HL-60/S4 (cell line): ENCODE data around the gene AP2A2.
"Not testable (repeated sequence)": the region's sequence is repeated elsewhere in the genome, so short reads cannot be mapped to it uniquely, and the experiment has no call there.

Experiments
- in situ Hi-C: fragments of 300-500 bp; cut with MboI; formaldehyde crosslinking; loops from 2 replicates; pipeline ENCODE4 v1.14.3; 2022; ENCODE audit warnings: low sequenced_read_pairs

Gene AP2A2

GRCh38 chr11:1012291-1012690, 86.6 kb downstream of the AP2A2 start:
- in situ Hi-C loops: no loop called here

- in situ Hi-C loops: no loop called here
Observed at GRCh38 chr11:1012740-1013630, 87.3 kb downstream of the AP2A2 start.

- in situ Hi-C loops: no loop called here
Observed at GRCh38 chr11:1013631-1013935, 87.9 kb downstream of the AP2A2 start.

- in situ Hi-C loops: no loop called here
Observed at GRCh38 chr11:1014276-1014675, 88.6 kb downstream of the AP2A2 start.

GRCh38 chr11:1015064-1015463, 89.4 kb downstream of the AP2A2 start:
- in situ Hi-C loops: no loop called here

- in situ Hi-C loops: no loop called here
Observed at GRCh38 chr11:1015826-1016545, 90.3 kb downstream of the AP2A2 start.

GRCh38 chr11:1016610-1017126, 91.0 kb downstream of the AP2A2 start:
- in situ Hi-C loops: not testable (repeated sequence)

GRCh38 chr11:1017269-1018005, 91.8 kb downstream of the AP2A2 start:
- in situ Hi-C loops: no loop called here

GRCh38 chr11:1018091-1018490, 92.4 kb downstream of the AP2A2 start:
- in situ Hi-C loops: no loop called here

- in situ Hi-C loops: no loop called here
Observed at GRCh38 chr11:1019321-1019910, 93.7 kb downstream of the AP2A2 start.

- in situ Hi-C loops: no loop called here
Observed at GRCh38 chr11:1020211-1020905, 94.7 kb downstream of the AP2A2 start.

- in situ Hi-C loops: no loop called here
Observed at GRCh38 chr11:1022411-1022810, 96.7 kb downstream of the AP2A2 start.

- in situ Hi-C loops: no loop called here
Observed at GRCh38 chr11:1022908-1023810, 97.5 kb downstream of the AP2A2 start.

- in situ Hi-C loops: no loop called here
Observed at GRCh38 chr11:1023811-1024596, 98.3 kb downstream of the AP2A2 start.

GRCh38 chr11:1024597-1025409, 99.1 kb downstream of the AP2A2 start:
- in situ Hi-C loops: no loop called here

- in situ Hi-C loops: no loop called here
Observed at GRCh38 chr11:1025410-1026162, 99.9 kb downstream of the AP2A2 start.

GRCh38 chr11:1026163-1026450, 100.4 kb downstream of the AP2A2 start:
- in situ Hi-C loops: no loop called here
